ENCODE measurements around the gene FRY. TPM values are rescaled to one million over a fixed set of nuclear protein-coding genes. Genes with fewer than 3 reads are reported as not detected.

Gene FRY
- total RNA-seq, 2 experiments from 2014 or later: 3.0 to 7.0 TPM

DNA sequence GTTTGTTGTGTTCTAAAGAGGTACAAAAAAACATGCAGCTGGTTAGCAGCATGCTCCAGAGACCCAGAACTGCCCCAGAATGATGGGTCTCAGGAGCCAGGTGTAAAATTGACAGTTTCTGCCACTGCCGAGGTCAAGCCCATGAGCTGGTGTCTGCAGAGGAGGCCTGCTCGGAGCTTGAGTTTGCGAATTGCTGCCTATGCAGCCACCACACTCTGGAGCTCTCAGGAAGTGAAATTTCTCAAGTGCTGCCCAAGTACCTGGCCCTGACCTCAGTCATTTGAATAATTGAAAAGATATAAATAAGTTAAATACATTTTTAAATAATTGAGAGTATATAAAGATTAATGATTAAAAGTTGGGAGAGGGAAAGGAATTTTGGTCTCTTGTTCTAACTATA is 217.2 kb downstream of the FRY start:
- Histone ChIP-seq H3K9me2 (ENCODE audit: insufficient read depth, low read length) (no peaks in the 10 kb centered on the region), H3K79me2 (ENCODE audit: insufficient read depth, low read depth, low read length) (no peaks in the 10 kb centered on the region), H3K4me1 (ENCODE audit: insufficient read depth, low read length, poor library complexity, severe bottlenecking) (no peaks in the 10 kb centered on the region), H3K4me3 (ENCODE audit: low read depth, low read length, poor library complexity, severe bottlenecking) (no peak overlapping the region), H4K20me1 (ENCODE audit: insufficient read depth, low read length) (no peaks in the 10 kb centered on the region), H2AFZ (ENCODE audit: low read length) (no peak overlapping the region), H3K9me3 (ENCODE audit: low read length) (no peaks in the 10 kb centered on the region), H3K4me2 (ENCODE audit: low read length) (no peak overlapping the region), H3K36me3 (ENCODE audit: insufficient read depth, low read length) (no peaks in the 10 kb centered on the region), H3K27ac (ENCODE audit: low read depth, low read length, poor library complexity, severe bottlenecking) (no peak overlapping the region)
- BruUV-seq (replicated peaks): no TSS peak
- TF ChIP-seq, protein P1, sequence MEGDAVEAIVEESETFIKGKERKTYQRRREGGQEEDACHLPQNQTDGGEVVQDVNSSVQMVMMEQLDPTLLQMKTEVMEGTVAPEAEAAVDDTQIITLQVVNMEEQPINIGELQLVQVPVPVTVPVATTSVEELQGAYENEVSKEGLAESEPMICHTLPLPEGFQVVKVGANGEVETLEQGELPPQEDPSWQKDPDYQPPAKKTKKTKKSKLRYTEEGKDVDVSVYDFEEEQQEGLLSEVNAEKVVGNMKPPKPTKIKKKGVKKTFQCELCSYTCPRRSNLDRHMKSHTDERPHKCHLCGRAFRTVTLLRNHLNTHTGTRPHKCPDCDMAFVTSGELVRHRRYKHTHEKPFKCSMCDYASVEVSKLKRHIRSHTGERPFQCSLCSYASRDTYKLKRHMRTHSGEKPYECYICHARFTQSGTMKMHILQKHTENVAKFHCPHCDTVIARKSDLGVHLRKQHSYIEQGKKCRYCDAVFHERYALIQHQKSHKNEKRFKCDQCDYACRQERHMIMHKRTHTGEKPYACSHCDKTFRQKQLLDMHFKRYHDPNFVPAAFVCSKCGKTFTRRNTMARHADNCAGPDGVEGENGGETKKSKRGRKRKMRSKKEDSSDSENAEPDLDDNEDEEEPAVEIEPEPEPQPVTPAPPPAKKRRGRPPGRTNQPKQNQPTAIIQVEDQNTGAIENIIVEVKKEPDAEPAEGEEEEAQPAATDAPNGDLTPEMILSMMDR (conservative IDR thresholded peaks at IDR 0.05; ENCODE audit: low read length): no peak
- no peak for TF ChIP-seq EZH2phosphoT487 (IDR thresholded peaks at IDR 0.05; ENCODE audit: borderline replicate concordance, low read depth, low read length)
- intact Hi-C loops (cut with micrococcal nuclease; ENCODE audit: unreplicated experiment): loop anchor here (5.0 to 10.0 kb wide), 2 partner anchors 68 to 196 kb away; partner anchors contain the start of genes BRCA2 and ZAR1L
- POLR2A ChIA-PET: interaction anchor here (0.6 to 1.1 kb wide), 3 partner anchors 12 to 105 kb away, joined by 3 to 5 read pairs (median 3); no protein-coding TSS in a partner anchor
- DNase-seq (ENCODE audit: low spot score): no peak
- CTCF ChIA-PET (ENCODE audit: unreplicated experiment): no interaction called here

DNA sequence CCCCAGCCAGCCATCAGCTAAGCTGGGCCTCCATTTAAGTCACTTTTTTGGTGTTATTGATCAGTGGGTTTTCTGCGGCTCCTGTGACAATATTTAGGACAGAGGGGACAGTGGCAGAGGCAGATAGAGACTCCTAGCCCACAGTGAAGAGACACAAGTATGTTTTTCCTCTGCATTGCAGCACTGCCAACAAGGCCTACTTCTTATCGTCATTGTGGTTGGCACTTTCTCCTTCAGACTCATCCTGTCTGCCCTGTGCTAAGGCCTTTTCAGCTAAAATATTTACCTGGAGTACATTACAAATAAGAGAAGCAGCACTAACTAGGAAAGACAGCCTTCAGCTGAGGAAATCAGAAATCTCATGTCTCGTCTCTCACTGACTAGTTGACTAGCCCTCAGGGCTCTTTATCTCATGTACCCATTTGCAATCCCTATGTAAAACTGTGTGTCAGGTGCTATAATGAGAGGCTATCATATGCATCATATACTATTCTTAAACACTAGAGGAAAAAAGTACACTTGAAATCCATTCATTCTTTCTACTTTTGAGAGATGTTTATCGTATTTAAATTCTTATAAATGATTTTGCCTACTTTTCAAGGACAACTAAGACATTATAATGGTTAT is 221.4 kb downstream of the FRY start:
- Histone ChIP-seq H4K20me1 (ENCODE audit: insufficient read depth, low read length) (no peaks in the 10 kb centered on the region), H3K9me3 (ENCODE audit: low read length) (no peaks in the 10 kb centered on the region), H3K79me2 (ENCODE audit: insufficient read depth, low read depth, low read length) (no peaks in the 10 kb centered on the region), H2AFZ (ENCODE audit: low read length) (no peak overlapping the region), H3K27ac (ENCODE audit: low read depth, low read length, poor library complexity, severe bottlenecking) (no peak overlapping the region), H3K4me1 (ENCODE audit: insufficient read depth, low read length, poor library complexity, severe bottlenecking) (no peaks in the 10 kb centered on the region), H3K9me2 (ENCODE audit: insufficient read depth, low read length) (no peaks in the 10 kb centered on the region), H3K36me3 (ENCODE audit: insufficient read depth, low read length) (no peaks in the 10 kb centered on the region), H3K4me3 (ENCODE audit: low read depth, low read length, poor library complexity, severe bottlenecking) (no peak overlapping the region), H3K4me2 (ENCODE audit: low read length) (no peak overlapping the region)
- CTCF ChIA-PET (ENCODE audit: unreplicated experiment): no interaction called here
- TF ChIP-seq, protein P1 (conservative IDR thresholded peaks at IDR 0.05; ENCODE audit: low read length): no peak
- TF ChIP-seq EZH2phosphoT487 (IDR thresholded peaks at IDR 0.05; ENCODE audit: borderline replicate concordance, low read depth, low read length): no peak
- BruUV-seq (replicated peaks): no TSS peak
- DNase-seq (ENCODE audit: low spot score): no peak
- intact Hi-C loops (cut with micrococcal nuclease; ENCODE audit: unreplicated experiment): no loop called here
- POLR2A ChIA-PET: interaction anchor here (0.5 kb wide), 1 partner anchor 34 kb away, joined by 4 read pairs; no protein-coding TSS in a partner anchor

DNA sequence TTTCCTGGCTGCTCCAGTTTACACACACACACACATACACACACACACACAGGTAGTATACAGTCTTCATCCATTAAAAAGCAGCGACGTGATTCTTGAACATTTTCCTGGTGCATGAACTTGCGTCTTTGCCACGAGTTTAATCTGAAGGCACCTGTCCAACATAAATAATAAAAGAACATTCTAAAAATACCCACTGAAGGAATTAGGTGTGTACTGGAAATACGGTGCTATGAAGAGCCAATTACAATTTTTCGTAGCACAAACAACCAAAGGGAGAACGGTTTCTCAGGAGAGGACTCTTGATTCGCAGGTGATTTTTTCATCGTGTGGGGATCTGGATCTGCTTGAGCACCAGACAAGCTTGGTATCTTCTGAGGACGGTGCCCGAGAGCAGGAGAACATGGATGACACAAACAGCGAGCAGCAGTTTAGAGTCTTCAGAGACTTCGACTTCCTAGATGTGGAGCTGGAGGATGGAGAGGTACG is 222.4 kb downstream of the FRY start:
- no peak overlapping the region for H3K27ac ChIP-seq (ENCODE audit: low read depth, low read length, poor library complexity, severe bottlenecking)
- H2AFZ ChIP-seq (ENCODE audit: low read length): no peak overlapping the region
- ChIA-PET POLR2A (interaction anchor here (0.6 kb wide), 1 partner anchor 35 kb away, joined by 5 read pairs; no protein-coding TSS in a partner anchor), CTCF (ENCODE audit: unreplicated experiment) (no interaction called here)
- TF ChIP-seq, protein P1 (conservative IDR thresholded peaks at IDR 0.05; ENCODE audit: low read length): no peak
- TF ChIP-seq EZH2phosphoT487 (IDR thresholded peaks at IDR 0.05; ENCODE audit: borderline replicate concordance, low read depth, low read length): no peak
- DNase-seq (ENCODE audit: low spot score): no peak
- no peaks in the 10 kb centered on the region for H3K4me1 ChIP-seq (ENCODE audit: insufficient read depth, low read length, poor library complexity, severe bottlenecking)
- no peak overlapping the region for H3K4me2 ChIP-seq (ENCODE audit: low read length)
- H3K4me3 ChIP-seq (ENCODE audit: low read depth, low read length, poor library complexity, severe bottlenecking): no peak overlapping the region
- no peaks in the 10 kb centered on the region for H3K9me2 ChIP-seq (ENCODE audit: insufficient read depth, low read length)
- no peaks in the 10 kb centered on the region for H3K9me3 ChIP-seq (ENCODE audit: low read length)
- H3K79me2 ChIP-seq (ENCODE audit: insufficient read depth, low read depth, low read length): no peaks in the 10 kb centered on the region
- BruUV-seq (replicated peaks): no TSS peak
- no peaks in the 10 kb centered on the region for H4K20me1 ChIP-seq (ENCODE audit: insufficient read depth, low read length)
- intact Hi-C loops (cut with micrococcal nuclease; ENCODE audit: unreplicated experiment): no loop called here
- no peaks in the 10 kb centered on the region for H3K36me3 ChIP-seq (ENCODE audit: insufficient read depth, low read length)
